GM23338 (cell line): ENCODE results near the gene ALS2. TPM values are rescaled to one million over a fixed set of nuclear protein-coding genes. Genes with fewer than 3 reads are reported as not detected.

Experiments
- ATAC-seq: fragments of 200-7000 bp; cut with Tn5 transposase; 3 replicates; pipeline ENCODE4 v1.9.1; 2020
- DNase-seq: peaks from one replicate; pipeline ENCODE4 v3.0.0-alpha.2; 2015; ENCODE audit warnings: low spot score
- H2AFZ ChIP-seq: fragments of 200-600 bp; sonication (generic); 2 replicates; pipeline ENCODE4 v1.8.0; 2016; ENCODE audit warnings: antibody characterized with exemption, mild to moderate bottlenecking, moderate library complexity
- H3F3A ChIP-seq: fragments of 200-600 bp; sonication (generic); replicated peaks from 2 replicates; pipeline ENCODE4 v1.8.0; 2017; ENCODE audit warnings: antibody characterized with exemption, mixed run types, low read depth
- H3K27ac ChIP-seq: fragments of 200-600 bp; sonication (generic); 2 replicates; pipeline ENCODE4 v1.6.1; 2016; ENCODE audit warnings: low read depth
- H3K27me3 ChIP-seq: fragments of 200-600 bp; sonication (generic); 2 replicates; pipeline ENCODE4 v1.8.0; 2016; ENCODE audit warnings: mild to moderate bottlenecking, mixed run types, moderate library complexity; ENCODE audit not compliant: insufficient read depth
- H3K36me3 ChIP-seq: fragments of 200-600 bp; sonication (generic); 2 replicates; pipeline ENCODE4 v1.8.0; 2016; ENCODE audit warnings: mild to moderate bottlenecking; ENCODE audit not compliant: insufficient read depth
- H3K4me1 ChIP-seq: fragments of 200-600 bp; sonication (generic); 2 replicates; pipeline ENCODE4 v1.8.0; 2016; ENCODE audit warnings: mild to moderate bottlenecking, moderate library complexity; ENCODE audit not compliant: insufficient read depth
- H3K4me2 ChIP-seq: fragments of 200-600 bp; sonication (generic); 2 replicates; pipeline ENCODE4 v1.7.1; 2017; ENCODE audit warnings: mixed run types
- H3K4me3 ChIP-seq: fragments of 200-600 bp; sonication (generic); 2 replicates; pipeline ENCODE4 v1.6.1; 2016; ENCODE audit warnings: mixed run types
- H3K79me2 ChIP-seq: fragments of 200-600 bp; sonication (generic); replicated peaks from 2 replicates; pipeline ENCODE4 v1.8.0; 2017; ENCODE audit warnings: mild to moderate bottlenecking; ENCODE audit not compliant: insufficient read depth
- H3K9me2 ChIP-seq: fragments of 200-600 bp; sonication (generic); 2 replicates; pipeline ENCODE4 v1.8.0; 2017; ENCODE audit not compliant: insufficient read depth
- H4K20me1 ChIP-seq: fragments of 200-600 bp; sonication (generic); replicated peaks from 2 replicates; pipeline ENCODE4 v1.8.0; 2017; ENCODE audit warnings: mild to moderate bottlenecking; ENCODE audit not compliant: insufficient read depth
- H3K27ac Mint-ChIP-seq: 2 replicates; pipeline ENCODE4 v1.8.0; 2020; ENCODE audit warnings: inconsistent platforms, mild to moderate bottlenecking, moderate library complexity, mixed read lengths
- H3K27me3 Mint-ChIP-seq: 3 replicates; pipeline ENCODE4 v1.8.0; 2022; ENCODE audit warnings: low read depth, mild to moderate bottlenecking, moderate library complexity, mixed read lengths, inconsistent platforms; ENCODE audit not compliant: insufficient read depth, poor library complexity
- H3K36me3 Mint-ChIP-seq: 3 replicates; pipeline ENCODE4 v1.8.0; 2021; ENCODE audit warnings: low read depth, mild to moderate bottlenecking, inconsistent platforms, moderate library complexity, mixed read lengths
- H3K4me1 Mint-ChIP-seq: 3 replicates; pipeline ENCODE4 v1.8.0; 2020; ENCODE audit warnings: mild to moderate bottlenecking, inconsistent platforms, mixed read lengths
- H3K4me3 Mint-ChIP-seq: 3 replicates; pipeline ENCODE4 v1.8.0; 2021; ENCODE audit warnings: moderate library complexity, mild to moderate bottlenecking, inconsistent platforms, mixed read lengths
- H3K9me3 Mint-ChIP-seq: 3 replicates; pipeline ENCODE4 v1.8.0; 2020; ENCODE audit warnings: moderate library complexity, mild to moderate bottlenecking, inconsistent platforms, mixed read lengths
- CREB1 ChIP-seq: fragments of 250-450 bp; sonication (Bioruptor Pico); IDR thresholded peaks from 2 replicates; pipeline ENCODE4 v1.5.0; 2020; ENCODE audit warnings: low read depth, mild to moderate bottlenecking, moderate library complexity
- EZH2 ChIP-seq: fragments of 200-600 bp; sonication (generic); IDR thresholded peaks from one replicate; pipeline ENCODE4 v1.8.0; 2017; ENCODE audit warnings: antibody characterized with exemption, mild to moderate bottlenecking, low read depth; ENCODE audit not compliant: unreplicated experiment
- EZH2phosphoT487 ChIP-seq: fragments of 200-600 bp; sonication (generic); IDR thresholded peaks from one replicate; pipeline ENCODE4 v1.8.1; 2018; ENCODE audit warnings: antibody characterized with exemption; ENCODE audit not compliant: unreplicated experiment
- JUNB ChIP-seq: IDR thresholded peaks from one replicate; pipeline ENCODE4 v1.6.1; 2016; ENCODE audit warnings: antibody characterized with exemption; ENCODE audit not compliant: unreplicated experiment
- NANOG ChIP-seq: IDR thresholded peaks from 2 replicates; pipeline ENCODE4 v1.6.1; 2016; ENCODE audit warnings: antibody characterized with exemption, borderline replicate concordance
- POLR2AphosphoS5 ChIP-seq: IDR thresholded peaks from 2 replicates; pipeline ENCODE4 v1.6.1; 2016; ENCODE audit warnings: antibody characterized with exemption, low read depth
- STAT1 ChIP-seq: IDR thresholded peaks from one replicate; pipeline ENCODE4 v1.6.1; 2016; ENCODE audit warnings: antibody characterized with exemption; ENCODE audit not compliant: unreplicated experiment
- ZNF114 ChIP-seq: fragments of 250-450 bp; sonication (Bioruptor Pico); IDR thresholded peaks from 2 replicates; pipeline ENCODE4 v1.5.0; 2020; ENCODE audit warnings: mild to moderate bottlenecking, moderate library complexity
- ZNF331 ChIP-seq: fragments of 250-450 bp; sonication (Bioruptor Pico); IDR thresholded peaks from 2 replicates; pipeline ENCODE4 v1.5.0; 2020; ENCODE audit warnings: low read depth, mild to moderate bottlenecking, moderate library complexity
- polyA plus RNA-seq: library from polyadenylated mRNA; unstranded; fragments of >200 nt; fragmentation: Nextera tagmentation; extraction: Ambion mirVana; gene quantifications from 2 replicates; pipeline ENCODE4 v1.2.1, GENCODE V29; 2016
- total RNA-seq: library from RNA; depleted of rRNA; stranded (reverse); fragments of >200 nt; shearing (Covaris generic); gene quantifications from 2 replicates; pipeline ENCODE4 v1.2.3, GENCODE V29; 2014
- TF ChIP-seq, protein P1 (sequence below): IDR thresholded peaks from 2 replicates; pipeline ENCODE4 v1.6.1; 2016; ENCODE audit warnings: antibody characterized with exemption
- TF ChIP-seq, protein P2 (sequence below): fragments of 250-450 bp; sonication (Bioruptor Pico); IDR thresholded peaks from 2 replicates; pipeline ENCODE4 v1.5.0; 2020; ENCODE audit warnings: mild to moderate bottlenecking, moderate library complexity
- TF ChIP-seq, protein P3 (sequence below): IDR thresholded peaks from one replicate; pipeline ENCODE4 v1.6.1; 2018; ENCODE audit warnings: antibody characterized with exemption; ENCODE audit not compliant: unreplicated experiment
- TF ChIP-seq, protein P4 (sequence below), 2 experiments: fragments of 200-600 bp in 1 of 2; sonication (generic) in 1 of 2; conservative IDR thresholded peaks; 2 replicates each; pipeline versions ENCODE4 v1.5.1 to v1.6.1; 2016 to 2017; ENCODE audit warnings: antibody characterized with exemption in 2 of 2, low read depth in 2 of 2, mild to moderate bottlenecking in 2 of 2, moderate library complexity in 1 of 2

The ALS2 gene
- total and polyA plus RNA-seq, 2 experiments from 2014 or later = 9.6 to 43.3 TPM

DNA sequence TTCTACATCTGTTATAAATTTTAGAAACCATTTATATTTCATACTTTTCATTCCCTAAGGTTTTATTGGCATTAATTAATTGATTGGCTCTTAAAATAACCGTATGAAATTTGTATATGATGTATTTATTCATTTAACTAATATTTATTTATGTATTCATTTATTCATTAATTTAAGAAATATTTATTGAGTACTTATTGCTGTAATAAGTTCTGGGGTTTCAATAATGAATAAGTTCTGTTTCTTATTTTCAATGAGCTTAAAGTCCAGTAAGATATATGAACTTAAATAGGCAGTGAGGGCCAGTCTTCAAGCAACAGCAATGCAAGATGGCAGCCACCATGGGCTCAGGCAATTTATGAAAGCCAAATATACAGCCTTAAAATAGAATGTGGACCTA lies 43.5 kb upstream of the ALS2 start:
- Histone ChIP-seq H3K4me2 (no peak overlapping the region), H3F3A (no peaks in the 10 kb centered on the region), H3K4me3 (no peak overlapping the region), H3K27ac (no peak overlapping the region), H2AFZ (no peak overlapping the region), H3K27me3 (no peaks in the 10 kb centered on the region), H4K20me1 (no peaks in the 10 kb centered on the region), H3K79me2 (no peaks in the 10 kb centered on the region), H3K4me1 (no peaks in the 10 kb centered on the region), H3K36me3 (no peaks in the 10 kb centered on the region), H3K9me2 (peaks cover 9% of the 10 kb centered on the region; the same call in 1 of the 2 replicates)
- Mint-ChIP-seq H3K4me3 (no peak overlapping the region), H3K36me3 (no peaks in the 10 kb centered on the region), H3K27me3 (no peaks in the 10 kb centered on the region), H3K9me3 (no peaks in the 10 kb centered on the region; the same call in 2 of the 3 replicates), H3K4me1 (no peaks in the 10 kb centered on the region), H3K27ac (no peak overlapping the region)
- DNase-seq (no peak), ATAC-seq (no peak)
- TF ChIP-seq EZH2 (no peak), POLR2AphosphoS5 (no peak), ZNF114 (CRISPR knock-in tag) (no peak), NANOG (no peak), STAT1 (no peak), ZNF331 (CRISPR knock-in tag) (no peak), EZH2phosphoT487 (no peak), CREB1 (no peak), JUNB (no peak)
- TF ChIP-seq, protein P1, sequence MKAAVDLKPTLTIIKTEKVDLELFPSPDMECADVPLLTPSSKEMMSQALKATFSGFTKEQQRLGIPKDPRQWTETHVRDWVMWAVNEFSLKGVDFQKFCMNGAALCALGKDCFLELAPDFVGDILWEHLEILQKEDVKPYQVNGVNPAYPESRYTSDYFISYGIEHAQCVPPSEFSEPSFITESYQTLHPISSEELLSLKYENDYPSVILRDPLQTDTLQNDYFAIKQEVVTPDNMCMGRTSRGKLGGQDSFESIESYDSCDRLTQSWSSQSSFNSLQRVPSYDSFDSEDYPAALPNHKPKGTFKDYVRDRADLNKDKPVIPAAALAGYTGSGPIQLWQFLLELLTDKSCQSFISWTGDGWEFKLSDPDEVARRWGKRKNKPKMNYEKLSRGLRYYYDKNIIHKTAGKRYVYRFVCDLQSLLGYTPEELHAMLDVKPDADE = no peak
- TF ChIP-seq, protein P2, sequence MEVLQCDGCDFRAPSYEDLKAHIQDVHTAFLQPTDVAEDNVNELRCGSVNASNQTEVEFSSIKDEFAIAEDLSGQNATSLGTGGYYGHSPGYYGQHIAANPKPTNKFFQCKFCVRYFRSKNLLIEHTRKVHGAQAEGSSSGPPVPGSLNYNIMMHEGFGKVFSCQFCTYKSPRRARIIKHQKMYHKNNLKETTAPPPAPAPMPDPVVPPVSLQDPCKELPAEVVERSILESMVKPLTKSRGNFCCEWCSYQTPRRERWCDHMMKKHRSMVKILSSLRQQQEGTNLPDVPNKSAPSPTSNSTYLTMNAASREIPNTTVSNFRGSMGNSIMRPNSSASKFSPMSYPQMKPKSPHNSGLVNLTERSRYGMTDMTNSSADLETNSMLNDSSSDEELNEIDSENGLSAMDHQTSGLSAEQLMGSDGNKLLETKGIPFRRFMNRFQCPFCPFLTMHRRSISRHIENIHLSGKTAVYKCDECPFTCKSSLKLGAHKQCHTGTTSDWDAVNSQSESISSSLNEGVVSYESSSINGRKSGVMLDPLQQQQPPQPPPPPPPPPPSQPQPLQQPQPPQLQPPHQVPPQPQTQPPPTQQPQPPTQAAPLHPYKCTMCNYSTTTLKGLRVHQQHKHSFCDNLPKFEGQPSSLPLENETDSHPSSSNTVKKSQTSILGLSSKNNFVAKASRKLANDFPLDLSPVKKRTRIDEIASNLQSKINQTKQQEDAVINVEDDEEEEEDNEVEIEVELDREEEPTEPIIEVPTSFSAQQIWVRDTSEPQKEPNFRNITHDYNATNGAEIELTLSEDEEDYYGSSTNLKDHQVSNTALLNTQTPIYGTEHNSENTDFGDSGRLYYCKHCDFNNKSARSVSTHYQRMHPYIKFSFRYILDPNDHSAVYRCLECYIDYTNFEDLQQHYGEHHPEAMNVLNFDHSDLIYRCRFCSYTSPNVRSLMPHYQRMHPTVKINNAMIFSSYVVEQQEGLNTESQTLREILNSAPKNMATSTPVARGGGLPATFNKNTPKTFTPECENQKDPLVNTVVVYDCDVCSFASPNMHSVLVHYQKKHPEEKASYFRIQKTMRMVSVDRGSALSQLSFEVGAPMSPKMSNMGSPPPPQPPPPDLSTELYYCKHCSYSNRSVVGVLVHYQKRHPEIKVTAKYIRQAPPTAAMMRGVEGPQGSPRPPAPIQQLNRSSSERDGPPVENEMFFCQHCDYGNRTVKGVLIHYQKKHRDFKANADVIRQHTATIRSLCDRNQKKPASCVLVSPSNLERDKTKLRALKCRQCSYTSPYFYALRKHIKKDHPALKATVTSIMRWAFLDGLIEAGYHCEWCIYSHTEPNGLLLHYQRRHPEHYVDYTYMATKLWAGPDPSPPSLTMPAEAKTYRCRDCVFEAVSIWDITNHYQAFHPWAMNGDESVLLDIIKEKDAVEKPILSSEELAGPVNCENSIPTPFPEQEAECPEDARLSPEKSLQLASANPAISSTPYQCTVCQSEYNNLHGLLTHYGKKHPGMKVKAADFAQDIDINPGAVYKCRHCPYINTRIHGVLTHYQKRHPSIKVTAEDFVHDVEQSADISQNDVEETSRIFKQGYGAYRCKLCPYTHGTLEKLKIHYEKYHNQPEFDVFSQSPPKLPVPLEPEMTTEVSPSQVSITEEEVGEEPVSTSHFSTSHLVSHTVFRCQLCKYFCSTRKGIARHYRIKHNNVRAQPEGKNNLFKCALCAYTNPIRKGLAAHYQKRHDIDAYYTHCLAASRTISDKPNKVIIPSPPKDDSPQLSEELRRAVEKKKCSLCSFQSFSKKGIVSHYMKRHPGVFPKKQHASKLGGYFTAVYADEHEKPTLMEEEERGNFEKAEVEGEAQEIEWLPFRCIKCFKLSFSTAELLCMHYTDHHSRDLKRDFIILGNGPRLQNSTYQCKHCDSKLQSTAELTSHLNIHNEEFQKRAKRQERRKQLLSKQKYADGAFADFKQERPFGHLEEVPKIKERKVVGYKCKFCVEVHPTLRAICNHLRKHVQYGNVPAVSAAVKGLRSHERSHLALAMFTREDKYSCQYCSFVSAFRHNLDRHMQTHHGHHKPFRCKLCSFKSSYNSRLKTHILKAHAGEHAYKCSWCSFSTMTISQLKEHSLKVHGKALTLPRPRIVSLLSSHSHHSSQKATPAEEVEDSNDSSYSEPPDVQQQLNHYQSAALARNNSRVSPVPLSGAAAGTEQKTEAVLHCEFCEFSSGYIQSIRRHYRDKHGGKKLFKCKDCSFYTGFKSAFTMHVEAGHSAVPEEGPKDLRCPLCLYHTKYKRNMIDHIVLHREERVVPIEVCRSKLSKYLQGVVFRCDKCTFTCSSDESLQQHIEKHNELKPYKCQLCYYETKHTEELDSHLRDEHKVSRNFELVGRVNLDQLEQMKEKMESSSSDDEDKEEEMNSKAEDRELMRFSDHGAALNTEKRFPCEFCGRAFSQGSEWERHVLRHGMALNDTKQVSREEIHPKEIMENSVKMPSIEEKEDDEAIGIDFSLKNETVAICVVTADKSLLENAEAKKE = no peak
- TF ChIP-seq, protein P3, sequence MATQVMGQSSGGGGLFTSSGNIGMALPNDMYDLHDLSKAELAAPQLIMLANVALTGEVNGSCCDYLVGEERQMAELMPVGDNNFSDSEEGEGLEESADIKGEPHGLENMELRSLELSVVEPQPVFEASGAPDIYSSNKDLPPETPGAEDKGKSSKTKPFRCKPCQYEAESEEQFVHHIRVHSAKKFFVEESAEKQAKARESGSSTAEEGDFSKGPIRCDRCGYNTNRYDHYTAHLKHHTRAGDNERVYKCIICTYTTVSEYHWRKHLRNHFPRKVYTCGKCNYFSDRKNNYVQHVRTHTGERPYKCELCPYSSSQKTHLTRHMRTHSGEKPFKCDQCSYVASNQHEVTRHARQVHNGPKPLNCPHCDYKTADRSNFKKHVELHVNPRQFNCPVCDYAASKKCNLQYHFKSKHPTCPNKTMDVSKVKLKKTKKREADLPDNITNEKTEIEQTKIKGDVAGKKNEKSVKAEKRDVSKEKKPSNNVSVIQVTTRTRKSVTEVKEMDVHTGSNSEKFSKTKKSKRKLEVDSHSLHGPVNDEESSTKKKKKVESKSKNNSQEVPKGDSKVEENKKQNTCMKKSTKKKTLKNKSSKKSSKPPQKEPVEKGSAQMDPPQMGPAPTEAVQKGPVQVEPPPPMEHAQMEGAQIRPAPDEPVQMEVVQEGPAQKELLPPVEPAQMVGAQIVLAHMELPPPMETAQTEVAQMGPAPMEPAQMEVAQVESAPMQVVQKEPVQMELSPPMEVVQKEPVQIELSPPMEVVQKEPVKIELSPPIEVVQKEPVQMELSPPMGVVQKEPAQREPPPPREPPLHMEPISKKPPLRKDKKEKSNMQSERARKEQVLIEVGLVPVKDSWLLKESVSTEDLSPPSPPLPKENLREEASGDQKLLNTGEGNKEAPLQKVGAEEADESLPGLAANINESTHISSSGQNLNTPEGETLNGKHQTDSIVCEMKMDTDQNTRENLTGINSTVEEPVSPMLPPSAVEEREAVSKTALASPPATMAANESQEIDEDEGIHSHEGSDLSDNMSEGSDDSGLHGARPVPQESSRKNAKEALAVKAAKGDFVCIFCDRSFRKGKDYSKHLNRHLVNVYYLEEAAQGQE = no peak
- TF ChIP-seq, protein P4, sequence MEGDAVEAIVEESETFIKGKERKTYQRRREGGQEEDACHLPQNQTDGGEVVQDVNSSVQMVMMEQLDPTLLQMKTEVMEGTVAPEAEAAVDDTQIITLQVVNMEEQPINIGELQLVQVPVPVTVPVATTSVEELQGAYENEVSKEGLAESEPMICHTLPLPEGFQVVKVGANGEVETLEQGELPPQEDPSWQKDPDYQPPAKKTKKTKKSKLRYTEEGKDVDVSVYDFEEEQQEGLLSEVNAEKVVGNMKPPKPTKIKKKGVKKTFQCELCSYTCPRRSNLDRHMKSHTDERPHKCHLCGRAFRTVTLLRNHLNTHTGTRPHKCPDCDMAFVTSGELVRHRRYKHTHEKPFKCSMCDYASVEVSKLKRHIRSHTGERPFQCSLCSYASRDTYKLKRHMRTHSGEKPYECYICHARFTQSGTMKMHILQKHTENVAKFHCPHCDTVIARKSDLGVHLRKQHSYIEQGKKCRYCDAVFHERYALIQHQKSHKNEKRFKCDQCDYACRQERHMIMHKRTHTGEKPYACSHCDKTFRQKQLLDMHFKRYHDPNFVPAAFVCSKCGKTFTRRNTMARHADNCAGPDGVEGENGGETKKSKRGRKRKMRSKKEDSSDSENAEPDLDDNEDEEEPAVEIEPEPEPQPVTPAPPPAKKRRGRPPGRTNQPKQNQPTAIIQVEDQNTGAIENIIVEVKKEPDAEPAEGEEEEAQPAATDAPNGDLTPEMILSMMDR (conservative IDR thresholded peaks at IDR 0.05; ENCODE audit: low read depth in 2 of 2) = no peak
